ENCODE data around the gene TAF5L. TPM values are rescaled to one million over a fixed set of nuclear protein-coding genes. Genes with fewer than 3 reads are reported as not detected.
"Not testable (repeated sequence)": the region's sequence is repeated elsewhere in the genome, so short reads cannot be mapped to it uniquely, and the experiment has no call there.

Gene TAF5L
- total and polyA plus RNA-seq, 9 donors: 8.7 to 13.7 (median 11.8) TPM

DNA sequence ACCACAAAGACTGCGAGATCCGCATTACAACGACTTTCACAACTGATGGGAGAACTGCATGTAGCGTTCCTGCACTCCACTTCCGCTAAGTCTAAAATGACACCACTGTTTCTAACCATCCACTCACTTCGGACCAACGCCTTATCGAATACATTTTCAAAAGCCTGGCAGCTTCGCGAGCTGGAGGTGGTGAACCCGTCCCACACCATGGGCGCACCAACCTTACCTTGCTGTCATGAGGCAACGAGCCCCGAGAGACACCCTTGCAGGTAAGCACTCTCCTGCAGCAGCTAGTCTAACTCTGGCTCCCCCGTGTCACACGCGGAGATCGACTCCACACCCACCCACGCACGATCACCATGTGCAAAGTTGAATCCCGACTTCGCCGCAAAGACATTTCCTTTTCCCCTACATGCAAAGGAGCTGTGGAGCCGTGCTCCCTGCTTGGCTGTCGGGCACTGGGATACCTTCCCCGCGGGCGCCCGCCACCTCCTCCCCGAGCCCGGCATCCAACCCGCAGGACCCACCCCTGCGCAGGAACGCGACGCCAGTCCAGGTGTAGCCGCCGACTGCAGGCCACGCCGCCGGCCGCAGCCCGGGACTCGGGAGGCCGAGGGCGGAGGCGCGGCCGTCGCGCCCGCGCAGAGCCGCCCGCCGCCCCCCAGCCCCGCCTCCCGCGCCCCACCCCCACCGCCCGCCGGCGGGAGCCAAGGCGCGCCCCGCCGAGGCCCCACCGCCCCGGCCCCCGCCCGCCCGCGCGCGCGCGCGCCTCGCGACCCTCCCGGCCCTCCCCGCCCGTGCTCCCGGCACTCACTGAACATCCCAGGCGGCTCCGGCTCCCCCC is 629 bp downstream of the TAF5L start:
- no peaks in the 10 kb centered on the region for H3K36me3 ChIP-seq (ENCODE audit: control insufficient read depth, insufficient read depth, low read length)
- peak overlapping the region; percentile 47 for H3K27ac ChIP-seq (ENCODE audit: low read length)
- no peaks in the 10 kb centered on the region for H3K9me3 ChIP-seq (replicated peaks; ENCODE audit: control insufficient read depth, low read depth, low read length)
- H3K4me1 ChIP-seq (ENCODE audit: control insufficient read depth, insufficient read depth, low read length): peaks cover 5% of the 10 kb centered on the region
- WGBS (ENCODE audit: insufficient coverage): under 1% methylated on average over 58 of the region's 86 CpGs
- H3K4me3 ChIP-seq (ENCODE audit: low read length): peak overlapping the region; percentile 73
- DNase-seq: peak; percentile 38
- no peaks in the 10 kb centered on the region for H3K27me3 ChIP-seq (ENCODE audit: control insufficient read depth, insufficient read depth, low read length)

DNA sequence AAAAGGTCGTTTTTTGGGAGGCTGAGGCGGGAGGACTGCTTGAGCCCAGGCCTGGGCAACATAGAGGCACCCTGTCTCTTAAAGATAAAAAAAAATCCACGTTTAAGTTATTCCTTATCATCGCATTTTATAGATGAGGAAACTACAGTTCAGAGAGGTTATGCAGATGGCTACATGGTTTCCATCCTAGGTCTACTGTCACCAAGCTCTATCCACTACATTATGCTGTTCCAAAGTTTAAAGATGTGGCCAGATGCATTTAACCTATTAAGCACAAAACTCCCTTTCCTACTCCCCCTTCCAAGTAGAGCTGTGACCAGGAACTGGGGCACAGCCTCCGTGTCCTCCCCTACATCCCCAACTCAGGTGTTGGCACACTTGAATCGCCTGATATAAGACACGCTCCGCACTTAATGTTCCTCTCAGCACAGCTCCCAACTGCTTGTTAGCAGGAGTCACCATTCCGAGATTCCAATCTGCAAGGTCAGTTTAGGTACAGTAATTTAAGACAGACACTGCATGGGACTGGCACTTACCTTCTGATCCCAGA is 1.3 kb downstream of the TAF5L start:
- H3K4me1 ChIP-seq (ENCODE audit: control insufficient read depth, insufficient read depth, low read length): peaks cover 5% of the 10 kb centered on the region
- WGBS (ENCODE audit: insufficient coverage): 39% methylated on average over 5 of the region's 9 CpGs
- no peak overlapping the region for H3K27ac ChIP-seq (ENCODE audit: low read length)
- peak overlapping the region; percentile 73 for H3K4me3 ChIP-seq (ENCODE audit: low read length)
- H3K27me3 ChIP-seq (ENCODE audit: control insufficient read depth, insufficient read depth, low read length): no peaks in the 10 kb centered on the region
- no peaks in the 10 kb centered on the region for H3K9me3 ChIP-seq (replicated peaks; ENCODE audit: control insufficient read depth, low read depth, low read length)
- H3K36me3 ChIP-seq (ENCODE audit: control insufficient read depth, insufficient read depth, low read length): no peaks in the 10 kb centered on the region
- DNase-seq: no peak

DNA sequence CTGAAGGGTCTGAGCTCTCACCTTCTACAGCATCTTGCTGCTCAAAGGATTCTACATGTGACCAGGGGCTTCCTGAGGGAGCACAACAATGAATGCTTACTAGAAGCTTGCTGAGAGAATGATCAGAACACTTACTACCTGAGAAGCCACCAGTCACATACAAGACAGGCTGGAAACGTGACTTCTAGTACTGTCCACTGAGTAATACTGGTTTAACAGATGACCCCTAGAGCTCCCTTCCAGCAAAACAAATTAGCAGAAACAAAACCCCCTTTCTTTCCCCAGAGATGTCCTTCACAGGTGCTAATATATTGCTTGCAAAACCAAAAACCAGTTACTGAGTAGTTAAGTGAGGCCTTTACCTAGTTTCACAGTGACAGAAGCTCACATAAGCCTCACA is 2.1 kb downstream of the TAF5L start:
- 83% methylated on average over 1 of the region's 1 CpG for WGBS (ENCODE audit: insufficient coverage)
- Histone ChIP-seq H3K27ac (ENCODE audit: low read length) (no peak overlapping the region), H3K4me1 (ENCODE audit: control insufficient read depth, insufficient read depth, low read length) (peaks cover 5% of the 10 kb centered on the region)

DNA sequence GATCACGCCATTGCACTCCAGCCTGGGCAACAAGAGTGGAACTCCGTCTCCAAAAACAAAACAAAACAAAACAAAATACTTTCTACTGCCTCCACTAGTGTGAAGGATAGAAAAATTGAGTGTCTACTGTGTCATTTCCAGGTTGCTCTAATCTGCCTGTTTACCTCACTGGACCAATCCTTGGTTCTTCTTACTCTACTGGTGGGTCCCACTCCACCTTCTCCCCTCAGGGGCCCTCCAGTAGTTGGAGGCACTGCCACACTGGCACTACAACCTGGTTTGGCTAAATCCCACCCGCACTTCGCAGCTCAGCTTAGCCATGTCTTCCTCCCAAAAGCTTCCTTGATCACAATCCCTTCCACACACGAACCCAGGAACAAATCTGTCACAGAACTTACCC is 2.7 kb downstream of the TAF5L start:
- Histone ChIP-seq H3K27ac (ENCODE audit: low read length) (no peak overlapping the region), H3K36me3 (ENCODE audit: control insufficient read depth, insufficient read depth, low read length) (no peaks in the 10 kb centered on the region), H3K4me3 (ENCODE audit: low read length) (no peak overlapping the region), H3K9me3 (replicated peaks; ENCODE audit: control insufficient read depth, low read depth, low read length) (no peaks in the 10 kb centered on the region), H3K27me3 (ENCODE audit: control insufficient read depth, insufficient read depth, low read length) (no peaks in the 10 kb centered on the region), H3K4me1 (ENCODE audit: control insufficient read depth, insufficient read depth, low read length) (peaks cover 5% of the 10 kb centered on the region)
- no peak for DNase-seq
- 97% methylated on average over 3 of the region's 5 CpGs for WGBS (ENCODE audit: insufficient coverage)

More for the DNA sequence above, 2.1 kb downstream of the TAF5L start:
- Histone ChIP-seq H3K27me3 (ENCODE audit: control insufficient read depth, insufficient read depth, low read length) (no peaks in the 10 kb centered on the region), H3K4me3 (ENCODE audit: low read length) (no peak overlapping the region), H3K9me3 (replicated peaks; ENCODE audit: control insufficient read depth, low read depth, low read length) (no peaks in the 10 kb centered on the region), H3K36me3 (ENCODE audit: control insufficient read depth, insufficient read depth, low read length) (no peaks in the 10 kb centered on the region)
- no peak for DNase-seq

DNA sequence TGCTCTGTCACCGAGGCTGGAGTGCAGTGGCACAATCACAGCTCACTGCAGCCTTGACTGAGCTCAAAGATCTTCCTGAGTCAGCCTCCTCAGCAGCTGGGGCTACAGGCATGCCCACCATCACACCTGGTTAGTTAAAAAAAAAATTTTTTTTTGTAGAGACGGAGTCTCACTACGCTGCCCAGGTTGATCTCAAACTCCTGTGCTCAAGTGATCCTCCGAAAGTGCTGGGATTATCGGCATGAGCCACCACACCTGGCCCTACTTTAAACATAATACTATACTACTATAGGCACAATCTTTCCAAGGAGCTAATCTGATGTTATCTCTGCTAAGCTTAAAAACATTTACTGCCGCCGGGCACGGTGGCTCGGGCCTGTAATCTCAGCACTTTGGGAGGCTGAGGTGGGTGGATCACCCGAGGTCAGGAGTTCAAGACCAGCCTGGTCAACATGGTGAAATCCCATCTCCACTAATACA is 3.2 kb downstream of the TAF5L start:
- not testable (repeated sequence) for H3K9me3 ChIP-seq (replicated peaks; ENCODE audit: control insufficient read depth, low read depth, low read length); H3K27me3 ChIP-seq (ENCODE audit: control insufficient read depth, insufficient read depth, low read length); H3K36me3 ChIP-seq (ENCODE audit: control insufficient read depth, insufficient read depth, low read length); H3K27ac ChIP-seq (ENCODE audit: low read length); H3K4me3 ChIP-seq (ENCODE audit: low read length); DNase-seq; H3K4me1 ChIP-seq (ENCODE audit: control insufficient read depth, insufficient read depth, low read length)
- 90% methylated on average over 4 of the region's 10 CpGs for WGBS (ENCODE audit: insufficient coverage)

DNA sequence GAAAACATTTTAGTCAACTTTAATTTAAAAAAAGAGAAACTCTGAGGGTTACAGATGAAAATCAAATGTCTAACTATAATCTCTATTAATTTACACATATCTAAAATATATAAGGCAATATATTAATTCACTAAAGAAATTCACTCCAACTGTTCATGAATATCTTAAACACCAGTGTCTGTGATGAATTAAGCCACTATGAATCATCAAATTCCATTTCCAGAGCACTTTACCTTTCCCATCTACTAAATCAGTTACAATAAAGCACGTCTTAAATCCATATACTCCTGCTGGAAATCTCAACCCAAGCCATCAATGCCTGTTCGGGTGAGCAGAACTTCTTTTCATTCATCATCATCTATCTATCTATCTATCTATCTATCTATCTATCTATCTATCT is 4.3 kb downstream of the TAF5L start:
- Histone ChIP-seq H3K27ac (ENCODE audit: low read length) (no peak overlapping the region), H3K4me1 (ENCODE audit: control insufficient read depth, insufficient read depth, low read length) (peaks cover 5% of the 10 kb centered on the region), H3K36me3 (ENCODE audit: control insufficient read depth, insufficient read depth, low read length) (no peaks in the 10 kb centered on the region), H3K27me3 (ENCODE audit: control insufficient read depth, insufficient read depth, low read length) (no peaks in the 10 kb centered on the region), H3K4me3 (ENCODE audit: low read length) (no peak overlapping the region), H3K9me3 (replicated peaks; ENCODE audit: control insufficient read depth, low read depth, low read length) (no peaks in the 10 kb centered on the region)
- WGBS (ENCODE audit: insufficient coverage): no CpG with 5 or more reads among the region's 2 CpGs
- no peak for DNase-seq

DNA sequence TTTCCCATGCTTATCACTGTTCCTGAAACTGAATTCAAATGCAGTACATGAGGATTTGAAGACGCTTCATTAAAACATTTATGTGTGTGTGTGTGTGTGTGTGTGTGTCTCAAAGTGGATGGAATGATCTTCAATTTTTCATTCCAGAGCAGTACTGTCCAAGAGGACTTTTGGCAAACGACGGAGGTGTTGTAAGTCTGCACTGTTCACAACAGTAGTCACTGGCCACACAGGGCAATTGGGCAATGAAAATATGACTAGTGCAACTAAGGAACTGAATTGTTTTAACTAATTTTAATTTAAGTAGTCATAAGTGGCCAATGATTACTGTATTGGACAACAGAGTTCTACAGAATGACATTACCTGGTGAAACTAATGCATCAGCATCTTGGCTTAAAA is 5.0 kb downstream of the TAF5L start:
- no peak for DNase-seq
- no peaks in the 10 kb centered on the region for H3K9me3 ChIP-seq (replicated peaks; ENCODE audit: control insufficient read depth, low read depth, low read length)
- H3K27ac ChIP-seq (ENCODE audit: low read length): no peak overlapping the region
- peaks cover 5% of the 10 kb centered on the region for H3K4me1 ChIP-seq (ENCODE audit: control insufficient read depth, insufficient read depth, low read length)
- WGBS (ENCODE audit: insufficient coverage): no CpG with 5 or more reads among the region's 3 CpGs
- H3K36me3 ChIP-seq (ENCODE audit: control insufficient read depth, insufficient read depth, low read length): no peaks in the 10 kb centered on the region
- no peak overlapping the region for H3K4me3 ChIP-seq (ENCODE audit: low read length)
- no peaks in the 10 kb centered on the region for H3K27me3 ChIP-seq (ENCODE audit: control insufficient read depth, insufficient read depth, low read length)

DNA sequence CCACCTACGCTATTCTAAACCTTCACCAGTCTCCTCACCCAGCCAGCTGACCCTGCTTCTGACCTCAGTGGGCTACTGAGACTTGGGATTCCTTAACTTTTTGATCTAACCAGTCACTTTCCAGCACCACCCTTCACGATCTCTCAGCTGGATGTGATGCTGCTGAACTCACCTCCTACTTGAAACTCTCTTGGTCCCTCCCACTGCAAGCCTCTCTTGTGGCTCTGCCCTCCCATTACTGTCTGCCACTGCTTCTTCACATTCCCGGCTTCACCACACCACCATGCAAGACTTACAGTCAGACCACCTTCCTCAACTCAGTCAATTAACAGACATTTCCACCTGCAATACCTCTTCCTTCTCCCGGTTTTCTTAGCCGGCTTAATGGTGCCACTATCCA is 6.3 kb downstream of the TAF5L start:
- no peaks in the 10 kb centered on the region for H3K27me3 ChIP-seq (ENCODE audit: control insufficient read depth, insufficient read depth, low read length)
- H3K4me3 ChIP-seq (ENCODE audit: low read length): no peak overlapping the region
- DNase-seq: no peak
- H3K4me1 ChIP-seq (ENCODE audit: control insufficient read depth, insufficient read depth, low read length): peaks cover 3% of the 10 kb centered on the region
- no peaks in the 10 kb centered on the region for H3K9me3 ChIP-seq (replicated peaks; ENCODE audit: control insufficient read depth, low read depth, low read length)
- H3K36me3 ChIP-seq (ENCODE audit: control insufficient read depth, insufficient read depth, low read length): no peaks in the 10 kb centered on the region
- no peak overlapping the region for H3K27ac ChIP-seq (ENCODE audit: low read length)
- 84% methylated on average over 5 of the region's 5 CpGs for WGBS (ENCODE audit: insufficient coverage)

DNA sequence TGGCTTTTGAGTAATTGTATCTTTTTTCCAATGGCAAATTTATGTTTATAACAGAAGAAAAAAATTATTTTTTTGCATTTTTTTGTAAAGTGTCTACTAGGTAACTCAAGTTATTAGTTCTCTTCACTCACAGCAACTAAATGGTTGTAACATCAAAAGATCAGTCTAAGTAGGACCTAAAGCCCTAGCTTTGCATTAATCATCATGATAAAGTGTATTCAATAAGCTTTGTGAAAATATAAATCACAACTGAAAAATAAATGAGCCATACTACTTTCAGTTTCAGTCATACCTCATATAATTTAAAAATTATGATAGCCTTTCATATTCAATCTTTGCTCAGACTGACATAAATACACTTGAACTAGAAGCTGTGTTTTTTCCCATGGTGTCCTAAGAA is 6.9 kb downstream of the TAF5L start:
- no peaks in the 10 kb centered on the region for H3K9me3 ChIP-seq (replicated peaks; ENCODE audit: control insufficient read depth, low read depth, low read length)
- no peaks in the 10 kb centered on the region for H3K27me3 ChIP-seq (ENCODE audit: control insufficient read depth, insufficient read depth, low read length)
- DNase-seq: no peak
- no peak overlapping the region for H3K27ac ChIP-seq (ENCODE audit: low read length)
- H3K4me3 ChIP-seq (ENCODE audit: low read length): no peak overlapping the region
- no peaks in the 10 kb centered on the region for H3K36me3 ChIP-seq (ENCODE audit: control insufficient read depth, insufficient read depth, low read length)
- no peaks in the 10 kb centered on the region for H3K4me1 ChIP-seq (ENCODE audit: control insufficient read depth, insufficient read depth, low read length)

DNA sequence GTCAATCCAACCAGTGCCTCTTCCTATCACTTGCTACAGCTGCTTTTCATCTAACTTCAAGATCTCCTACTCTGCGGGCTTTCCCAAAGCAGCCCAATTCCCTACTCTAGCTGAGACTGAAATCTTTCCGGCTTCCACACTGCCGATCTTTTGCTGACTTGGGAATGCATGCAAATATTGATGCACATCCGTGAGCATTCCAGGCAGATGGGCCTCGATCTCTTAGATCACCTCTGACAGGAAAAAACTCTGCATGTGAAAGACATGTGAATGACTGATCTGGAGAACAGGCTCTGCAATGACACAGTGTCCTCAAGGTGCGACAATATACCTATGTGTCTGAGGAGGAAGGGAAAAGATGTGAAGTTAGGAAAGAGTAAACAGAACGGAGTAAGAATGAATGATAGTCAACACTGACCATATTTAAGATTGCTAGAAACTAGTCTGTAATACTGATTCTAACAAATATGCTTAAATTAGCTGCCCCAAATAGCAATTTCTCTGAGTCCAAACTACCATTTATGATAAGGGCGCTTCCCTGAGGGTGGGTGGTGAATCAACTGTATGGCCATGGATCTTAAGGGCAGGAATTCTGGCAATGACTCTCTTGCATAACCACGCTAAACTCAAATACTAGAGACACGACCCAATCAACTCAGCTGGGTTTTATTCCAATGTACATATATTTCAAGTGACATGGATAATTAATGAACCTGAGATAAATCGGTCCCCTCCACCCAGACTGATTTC is 8.4 kb downstream of the TAF5L start:
- Histone ChIP-seq H3K4me3 (ENCODE audit: low read length) (no peak overlapping the region), H3K36me3 (ENCODE audit: control insufficient read depth, insufficient read depth, low read length) (peaks cover 7% of the 10 kb centered on the region), H3K9me3 (replicated peaks; ENCODE audit: control insufficient read depth, low read depth, low read length) (no peaks in the 10 kb centered on the region), H3K4me1 (ENCODE audit: control insufficient read depth, insufficient read depth, low read length) (no peaks in the 10 kb centered on the region), H3K27ac (ENCODE audit: low read length) (no peak overlapping the region), H3K27me3 (ENCODE audit: control insufficient read depth, insufficient read depth, low read length) (no peaks in the 10 kb centered on the region)
- DNase-seq: no peak
- 81% methylated on average over 5 of the region's 11 CpGs for WGBS (ENCODE audit: insufficient coverage)
